ENCODE data around the gene TUNAR.
"Not testable (repeated sequence)": the region's sequence is repeated elsewhere in the genome, so short reads cannot be mapped to it uniquely, and the experiment has no call there.

Gene TUNAR

GRCh38 chr14:95920769-95921438 lies 44.3 kb downstream of the TUNAR start:
- DNase-seq: no peak

DNA sequence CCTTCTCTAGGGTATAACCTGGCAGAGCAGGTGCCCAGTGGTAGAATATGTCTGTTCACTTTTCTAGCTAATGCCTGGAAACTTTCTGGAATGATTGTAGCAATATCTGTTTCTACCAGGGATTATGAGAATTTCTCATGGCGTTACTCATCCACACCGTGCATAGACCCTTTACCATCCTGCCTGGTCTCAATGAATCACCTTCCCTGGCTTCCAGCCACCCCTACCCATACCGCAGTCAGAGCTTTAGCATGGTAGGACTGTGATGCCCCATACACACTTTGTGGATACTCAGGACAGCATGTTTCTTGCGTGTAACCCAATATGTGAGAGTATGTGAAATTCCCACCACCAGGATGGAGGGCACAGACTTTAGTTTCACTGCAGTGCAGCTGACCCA lies 45.4 kb downstream of the TUNAR start:
- no peak for DNase-seq

DNA sequence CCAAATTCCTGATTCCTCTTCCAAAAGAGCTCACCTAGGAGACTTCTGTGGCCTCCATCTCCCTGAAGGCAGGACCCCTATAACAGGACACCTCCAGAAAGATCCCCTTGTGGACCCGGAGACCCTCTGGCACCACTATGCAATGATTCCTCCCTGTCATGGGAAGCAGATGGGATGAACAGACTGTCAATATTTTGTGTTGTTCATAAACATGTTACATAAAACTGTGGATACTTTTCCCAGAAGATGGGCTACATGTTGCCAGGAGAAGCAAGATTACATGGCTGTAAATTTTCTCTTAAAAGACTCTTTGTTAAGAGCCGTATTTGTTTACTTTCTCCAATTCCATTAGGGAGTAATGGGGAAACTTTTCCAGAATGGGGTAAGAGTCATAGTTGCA lies 52.1 kb downstream of the TUNAR start:
- no peak for DNase-seq

- DNase-seq: no peak
These were observed 54.8 kb downstream of the TUNAR start for GRCh38 chr14:95931384-95931783.

DNA sequence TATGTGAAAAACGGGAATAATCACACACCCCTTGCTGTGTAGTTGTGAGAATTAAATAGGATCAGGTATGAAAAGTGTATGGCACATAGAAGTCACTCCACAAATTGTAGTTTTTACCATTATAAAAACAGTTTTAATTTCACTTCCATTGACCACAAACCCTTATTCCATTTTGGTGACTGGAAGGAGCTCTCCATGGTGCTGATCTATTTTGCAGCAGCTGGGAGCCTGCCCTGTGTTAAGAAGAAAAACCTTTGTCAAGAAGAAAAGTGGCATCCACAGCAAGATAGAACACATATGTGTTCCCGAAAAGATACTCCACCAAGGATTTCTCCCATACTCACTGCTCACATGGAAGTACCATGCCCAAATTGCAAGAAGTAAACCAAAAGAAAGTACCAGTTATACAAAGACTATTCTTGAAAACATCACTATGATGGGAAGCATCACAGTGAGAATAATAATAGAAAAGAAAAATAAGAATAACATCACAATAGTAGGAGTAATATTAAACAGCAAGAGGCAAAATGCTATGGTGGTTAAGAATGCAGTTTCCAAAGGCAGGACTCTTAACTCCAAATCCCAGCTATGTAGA lies 58.7 kb downstream of the TUNAR start:
- no peak for DNase-seq

DNA sequence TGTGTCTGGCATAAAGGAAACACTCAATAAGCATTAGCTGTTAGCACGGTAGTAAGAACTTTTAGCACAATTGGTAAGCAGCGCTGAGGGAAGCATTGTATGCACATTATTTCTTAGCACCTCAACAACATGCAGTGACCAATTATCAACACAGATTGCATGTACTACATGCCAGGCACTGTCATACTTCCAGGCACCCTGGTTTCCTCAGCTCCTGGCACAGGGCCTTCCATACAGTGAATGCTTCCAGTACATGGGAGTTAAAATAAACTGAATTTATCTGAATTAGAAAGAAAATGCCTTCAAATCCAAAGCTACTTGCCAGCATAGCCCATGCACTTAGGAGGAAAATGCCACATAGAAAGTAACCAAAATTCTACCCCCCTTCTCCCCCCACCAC lies 59.4 kb downstream of the TUNAR start:
- no peak for DNase-seq

DNA sequence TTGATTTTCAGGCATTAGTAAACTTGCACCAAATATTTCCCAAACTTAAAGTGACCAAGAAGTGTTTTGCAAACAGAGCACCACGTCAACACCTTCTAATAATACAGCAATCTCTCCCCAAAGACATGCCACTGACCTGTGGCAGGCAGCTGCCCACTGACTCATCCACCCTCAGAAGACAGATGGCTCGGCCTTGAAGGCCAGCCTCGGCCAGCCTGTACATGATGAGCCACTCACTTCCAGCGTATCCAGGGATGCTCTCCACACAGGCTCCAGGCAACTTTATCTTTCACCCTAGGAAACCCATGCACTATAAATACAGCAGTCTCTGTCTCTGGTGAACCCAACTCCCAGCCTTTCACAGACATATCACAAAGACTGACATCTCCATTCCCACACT lies 62.7 kb downstream of the TUNAR start:
- DNase-seq: no peak

DNA sequence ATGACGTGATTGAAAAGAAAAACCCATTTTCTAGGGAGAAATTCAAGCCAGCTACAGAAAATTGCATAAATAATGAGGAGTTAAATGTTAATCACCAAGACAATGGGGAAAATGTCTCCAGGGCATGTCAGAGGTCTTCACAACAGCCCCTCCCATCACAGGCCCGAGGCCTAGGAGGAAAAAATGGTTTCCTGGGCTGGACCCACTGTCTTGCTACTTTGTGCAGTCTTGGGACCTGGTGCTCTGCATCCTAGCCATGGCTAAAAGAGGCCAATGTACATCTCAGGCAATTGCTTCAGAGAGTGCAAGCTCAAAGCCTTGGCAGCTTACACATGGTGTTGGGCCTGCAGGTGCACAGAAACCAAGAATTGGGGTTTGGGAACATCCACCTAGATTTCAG lies 65.3 kb downstream of the TUNAR start:
- no peak for DNase-seq

- no peak for DNase-seq
These were observed 67.1 kb downstream of the TUNAR start for GRCh38 chr14:95943699-95944098.

- no peak for DNase-seq
These were observed 67.8 kb downstream of the TUNAR start for GRCh38 chr14:95944462-95944861.

- DNase-seq: no peak
These were observed 70.2 kb downstream of the TUNAR start for GRCh38 chr14:95946867-95947266.

DNA sequence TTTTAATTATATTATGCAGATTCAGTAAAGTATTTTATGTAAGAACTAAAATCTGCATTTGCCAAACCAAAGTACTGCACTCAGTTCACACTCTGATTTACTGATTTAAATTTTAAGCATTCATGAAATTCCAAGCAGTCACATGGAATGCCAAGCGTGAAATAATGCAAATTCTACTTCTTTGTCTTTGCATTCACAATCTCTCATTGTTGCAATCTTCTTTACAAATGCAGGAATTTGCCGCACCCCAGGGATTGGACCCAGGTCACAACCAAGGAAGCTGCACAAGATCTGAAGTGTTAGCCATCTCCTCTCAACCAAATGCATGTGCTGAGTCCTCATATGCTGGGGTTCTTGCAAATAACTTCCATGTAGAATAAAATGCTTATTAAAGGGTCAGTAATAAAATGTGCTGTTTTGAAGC lies 71.9 kb downstream of the TUNAR start:
- DNase-seq: no peak

GRCh38 chr14:95951359-95951758 lies 74.7 kb downstream of the TUNAR start:
- DNase-seq: no peak

GRCh38 chr14:95953111-95953724 lies 76.6 kb downstream of the TUNAR start:
- no peak for DNase-seq

DNA sequence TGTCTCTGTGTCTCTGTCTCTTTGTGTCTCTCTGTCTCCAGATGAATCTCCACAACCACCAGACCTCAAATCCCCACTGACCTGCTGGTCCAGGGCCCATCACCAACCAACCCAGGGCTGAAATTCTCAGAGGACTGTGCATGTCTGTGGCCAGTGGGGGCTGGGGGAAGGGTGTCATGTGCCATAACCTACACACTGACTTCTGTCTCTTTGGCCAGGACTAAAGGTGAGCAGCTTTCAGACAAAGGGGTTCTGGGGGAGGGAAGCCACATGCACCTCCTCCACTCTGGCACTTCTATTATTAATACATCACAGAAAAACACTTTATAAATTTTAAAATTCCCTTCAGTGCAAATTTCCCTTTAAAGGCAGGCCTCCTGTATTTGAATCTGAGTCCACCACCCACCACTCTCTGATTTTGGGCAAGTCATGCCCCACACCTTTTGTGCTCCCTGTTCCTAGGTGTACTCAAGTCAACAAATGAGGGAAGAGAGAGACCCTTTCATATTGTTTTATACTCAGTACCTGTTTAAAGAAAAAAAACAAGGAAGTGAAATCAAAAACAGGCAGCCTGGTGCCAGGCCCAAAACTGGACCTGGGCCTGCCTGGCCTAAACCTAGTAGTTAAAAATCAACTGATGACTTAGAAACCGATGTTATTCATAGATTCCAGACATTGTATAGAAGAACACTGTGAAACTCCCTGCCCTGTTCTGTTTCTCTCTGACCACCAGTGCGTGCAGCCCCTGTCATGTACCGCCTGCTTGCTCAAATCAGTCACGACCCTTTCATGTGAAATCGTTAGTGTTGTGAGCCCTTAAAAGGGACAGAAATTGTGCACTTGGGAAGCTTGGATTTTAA lies 80.2 kb downstream of the TUNAR start:
- no peak for DNase-seq

DNA sequence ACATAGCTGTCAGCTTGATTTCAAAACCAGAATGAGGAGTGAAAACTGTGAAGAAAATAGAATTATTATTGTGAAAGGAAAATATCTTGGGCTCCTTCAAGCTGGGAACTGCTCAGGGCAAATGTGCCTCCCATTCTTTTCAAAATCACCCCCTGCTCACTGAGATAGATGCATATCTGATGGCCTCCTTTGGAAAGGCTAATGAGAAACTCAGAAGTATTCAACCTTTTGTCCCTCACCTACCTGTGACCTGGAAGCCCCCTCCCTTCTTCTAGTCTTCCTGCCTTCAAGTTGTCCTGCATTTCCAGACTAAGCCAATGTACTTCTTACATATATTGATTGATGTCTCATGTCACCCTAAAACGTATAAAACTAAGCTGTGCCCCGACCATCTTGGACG lies 81.5 kb downstream of the TUNAR start:
- DNase-seq: no peak

GRCh38 chr14:95959317-95959716 lies 82.7 kb downstream of the TUNAR start:
- no peak for DNase-seq

DNA sequence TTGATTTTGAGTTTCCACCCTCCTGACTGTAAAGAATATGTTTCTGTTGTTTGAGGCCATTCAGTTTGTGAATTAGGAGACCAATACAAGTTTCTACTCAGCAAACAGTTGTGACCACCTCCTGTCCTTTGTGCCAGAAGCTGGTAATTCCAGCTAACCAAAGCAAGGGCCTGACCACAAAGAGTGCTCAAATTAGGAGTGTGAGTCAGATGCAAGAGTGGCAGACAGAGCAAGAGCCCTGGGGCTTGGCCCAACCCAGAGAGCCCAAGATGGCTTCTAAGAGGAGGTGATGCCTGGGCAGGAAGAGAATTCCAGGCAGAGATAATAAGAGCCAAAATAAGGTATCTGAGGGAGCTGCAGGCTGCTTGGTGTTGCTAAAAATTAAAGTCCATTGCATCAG lies 84.8 kb downstream of the TUNAR start:
- no peak for DNase-seq

DNA sequence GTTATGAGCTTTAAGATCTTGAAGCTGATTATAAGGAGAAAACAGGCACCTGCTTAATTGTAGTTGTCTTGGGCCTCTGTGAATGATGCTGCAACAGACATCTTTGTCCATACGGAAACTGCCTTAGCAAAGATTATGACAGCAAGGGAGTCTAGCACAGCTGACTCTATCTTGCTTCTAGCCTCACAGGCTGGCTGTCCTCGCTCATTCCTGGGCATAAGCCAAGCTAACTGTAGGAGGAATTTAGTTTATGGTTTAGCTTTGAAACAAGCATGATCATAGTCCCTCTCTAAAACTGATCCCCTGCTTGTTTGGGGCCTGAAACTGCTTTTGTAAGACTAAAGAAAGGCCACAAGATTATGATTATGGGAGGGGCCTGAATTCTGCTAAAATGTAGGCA lies 88.3 kb downstream of the TUNAR start:
- no peak for DNase-seq

GRCh38 chr14:95968048-95968447 lies 91.4 kb downstream of the TUNAR start:
- not testable (repeated sequence) for DNase-seq
